ENCODE measurements around the gene AOPEP.

Gene AOPEP

GRCh38 chr9:94929369-94929756 lies 202.9 kb downstream of the AOPEP start:
- TF ChIP-seq TEAD4 (IDR thresholded peaks at IDR 0.05) (peak; percentile 91), TCF12 (IDR thresholded peaks at IDR 0.05; ENCODE audit: low read depth) (peak; percentile 96), YY1 (IDR thresholded peaks at IDR 0.05; ENCODE audit: low read depth) (peak; percentile 65), RAD21 (IDR thresholded peaks at IDR 0.05; ENCODE audit: low read depth) (peak; percentile 40), NFIC (IDR thresholded peaks at IDR 0.05) (peak; percentile 97), MAX (IDR thresholded peaks at IDR 0.05) (peak; percentile 72), CREB1 (IDR thresholded peaks at IDR 0.05; ENCODE audit: low read depth) (no peak), EGR1 (IDR thresholded peaks at IDR 0.05) (no peak), REST (IDR thresholded peaks at IDR 0.05; ENCODE audit: low read depth) (no peak), CEBPB (IDR thresholded peaks at IDR 0.05) (peak; percentile 57; the same call in 1 of the 2 replicates), ZBTB7A (IDR thresholded peaks at IDR 0.05; ENCODE audit: low read depth) (no peak), EP300 (IDR thresholded peaks at IDR 0.05; ENCODE audit: borderline replicate concordance) (peak; percentile 98), USF1 (IDR thresholded peaks at IDR 0.05) (no peak), TAF1 (IDR thresholded peaks at IDR 0.05; ENCODE audit: low read depth) (no peak), FOXM1 (IDR thresholded peaks at IDR 0.05; ENCODE audit: borderline replicate concordance, low read depth) (peak; percentile 97)

- no peak for TF ChIP-seq FOXM1 (IDR thresholded peaks at IDR 0.05; ENCODE audit: borderline replicate concordance, low read depth)
- TF ChIP-seq USF1 (IDR thresholded peaks at IDR 0.05): no peak
- no peak for TF ChIP-seq TEAD4 (IDR thresholded peaks at IDR 0.05)
- no peak for TF ChIP-seq TAF1 (IDR thresholded peaks at IDR 0.05; ENCODE audit: low read depth)
Measured at GRCh38 chr9:94931036-94931633, 204.6 kb downstream of the AOPEP start.

- no peak for TF ChIP-seq REST (IDR thresholded peaks at IDR 0.05; ENCODE audit: low read depth)
- TF ChIP-seq TEAD4 (IDR thresholded peaks at IDR 0.05): no peak
Measured at GRCh38 chr9:94931740-94932139, 205.2 kb downstream of the AOPEP start.

- TF ChIP-seq RAD21 (IDR thresholded peaks at IDR 0.05; ENCODE audit: low read depth) (no peak), ZBTB7A (IDR thresholded peaks at IDR 0.05; ENCODE audit: low read depth) (no peak), TCF12 (IDR thresholded peaks at IDR 0.05; ENCODE audit: low read depth) (no peak), CREB1 (IDR thresholded peaks at IDR 0.05; ENCODE audit: low read depth) (no peak), USF1 (IDR thresholded peaks at IDR 0.05) (no peak), EGR1 (IDR thresholded peaks at IDR 0.05) (no peak), NFIC (IDR thresholded peaks at IDR 0.05) (no peak), TEAD4 (IDR thresholded peaks at IDR 0.05) (no peak), REST (IDR thresholded peaks at IDR 0.05; ENCODE audit: low read depth) (no peak), YY1 (IDR thresholded peaks at IDR 0.05; ENCODE audit: low read depth) (no peak)
Measured at GRCh38 chr9:94932652-94933510, 206.4 kb downstream of the AOPEP start.
